Mucosa of descending colon (tissue), 3 donors: ENCODE results near the gene TEX9. TPM values are rescaled to one million over a fixed set of nuclear protein-coding genes. Genes with fewer than 3 reads are reported as not detected.
"Not testable (repeated sequence)": the region's sequence is repeated elsewhere in the genome, so short reads cannot be mapped to it uniquely, and the experiment has no call there.

ENCODE experiments used
- ATAC-seq: fragments of 200-7000 bp; cut with Tn5 transposase; one replicate; pipeline ENCODE4 v1.9.1; 2020; ENCODE audit warnings: mild to moderate bottlenecking, moderate library complexity
- DNase-seq, 3 donors: peaks; one replicate each; pipeline ENCODE4 v3.0.0-alpha.2; 2020
- H3K36me3 ChIP-seq: fragments of 200-600 bp; one replicate; pipeline ENCODE4 v1.8.0; 2021; ENCODE audit warnings: low read depth, mild to moderate bottlenecking
- H3K4me1 ChIP-seq: fragments of 200-600 bp; one replicate; pipeline ENCODE4 v1.8.0; 2021; ENCODE audit warnings: low read depth, mild to moderate bottlenecking
- H3K4me3 ChIP-seq: fragments of 200-600 bp; one replicate; pipeline ENCODE4 v1.8.0; 2021; ENCODE audit warnings: mild to moderate bottlenecking
- H3K9me3 ChIP-seq: fragments of 200-600 bp; one replicate; pipeline ENCODE4 v1.8.0; 2021; ENCODE audit warnings: mild to moderate bottlenecking
- intact Hi-C, 2 donors: fragments of 100-400 bp; cut with DNase I in 1 of 2; cut with micrococcal nuclease in 1 of 2; formaldehyde crosslinking; loops; one replicate each; pipeline versions ENCODE4 v1.11.0 to v1.11.1; 2022; cut with DNase I, micrococcal nuclease
- total RNA-seq, 3 donors: library from RNA; stranded (reverse); fragmentation: NEBNext Ultra II Directional in 2 of 3; extraction: Animal tissue kit (Norgen Biotek cat#: 25700) in 2 of 3; gene quantifications; one replicate each; pipeline versions ENCODE4 v1.2.1 to v1.2.4, GENCODE V29; 2021 to 2023
- TF ChIP-seq, protein P1 (sequence below): fragments of 200-600 bp; IDR thresholded peaks from one replicate; pipeline ENCODE4 v1.8.0; 2022; ENCODE audit warnings: antibody characterized with exemption, mild to moderate bottlenecking
- donor health status: DM: no; HTN: no; CAD: no; lungs with moderate emphysema.
- donor health status: DM: no; HTN: no; CAD: no.
- donor health status: DM: no; HTN: yes; CAD: no.

The TEX9 gene
- total RNA-seq, 3 donors from 2014 or later: 5.7 to 10.6 (median 7.8) TPM

DNA sequence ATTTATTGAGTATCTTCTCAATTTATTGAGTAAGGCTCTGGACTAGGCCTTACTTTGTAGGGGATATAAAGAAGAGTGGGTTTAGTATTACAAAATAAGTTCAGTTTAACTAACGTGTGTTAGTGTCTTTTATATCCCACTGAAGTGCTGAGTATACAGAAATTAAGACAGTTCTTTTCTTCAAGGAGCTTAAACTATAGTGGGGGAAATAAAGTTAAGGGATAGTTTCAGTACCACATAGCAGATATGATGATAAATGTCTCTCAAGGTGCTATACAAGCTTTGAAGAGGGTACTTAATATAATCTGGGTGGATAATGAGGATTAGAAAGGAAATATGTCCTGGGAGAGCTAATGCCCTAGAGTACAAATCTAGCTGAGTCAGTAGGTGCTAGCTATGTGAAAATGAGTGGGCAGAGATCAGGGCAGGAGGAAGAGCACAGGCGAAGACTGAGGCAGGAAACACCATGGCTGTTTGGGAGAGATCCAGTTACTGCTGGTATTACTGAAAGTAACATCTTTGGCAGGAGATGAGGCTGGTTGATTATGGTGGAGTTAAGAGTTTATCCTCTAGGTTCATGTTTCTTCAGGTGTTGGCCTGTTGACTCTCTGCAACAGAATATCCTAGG, 46.0 kb downstream of the TEX9 start:
- ATAC-seq: no peak
- intact Hi-C loops: no loop called here
- no peak for DNase-seq
- Histone ChIP-seq H3K4me1 (no peaks in the 10 kb centered on the region), H3K36me3 (no peaks in the 10 kb centered on the region), H3K9me3 (no peaks in the 10 kb centered on the region), H3K4me3 (no peak overlapping the region)
- TF ChIP-seq, protein P1, sequence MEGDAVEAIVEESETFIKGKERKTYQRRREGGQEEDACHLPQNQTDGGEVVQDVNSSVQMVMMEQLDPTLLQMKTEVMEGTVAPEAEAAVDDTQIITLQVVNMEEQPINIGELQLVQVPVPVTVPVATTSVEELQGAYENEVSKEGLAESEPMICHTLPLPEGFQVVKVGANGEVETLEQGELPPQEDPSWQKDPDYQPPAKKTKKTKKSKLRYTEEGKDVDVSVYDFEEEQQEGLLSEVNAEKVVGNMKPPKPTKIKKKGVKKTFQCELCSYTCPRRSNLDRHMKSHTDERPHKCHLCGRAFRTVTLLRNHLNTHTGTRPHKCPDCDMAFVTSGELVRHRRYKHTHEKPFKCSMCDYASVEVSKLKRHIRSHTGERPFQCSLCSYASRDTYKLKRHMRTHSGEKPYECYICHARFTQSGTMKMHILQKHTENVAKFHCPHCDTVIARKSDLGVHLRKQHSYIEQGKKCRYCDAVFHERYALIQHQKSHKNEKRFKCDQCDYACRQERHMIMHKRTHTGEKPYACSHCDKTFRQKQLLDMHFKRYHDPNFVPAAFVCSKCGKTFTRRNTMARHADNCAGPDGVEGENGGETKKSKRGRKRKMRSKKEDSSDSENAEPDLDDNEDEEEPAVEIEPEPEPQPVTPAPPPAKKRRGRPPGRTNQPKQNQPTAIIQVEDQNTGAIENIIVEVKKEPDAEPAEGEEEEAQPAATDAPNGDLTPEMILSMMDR: no peak

DNA sequence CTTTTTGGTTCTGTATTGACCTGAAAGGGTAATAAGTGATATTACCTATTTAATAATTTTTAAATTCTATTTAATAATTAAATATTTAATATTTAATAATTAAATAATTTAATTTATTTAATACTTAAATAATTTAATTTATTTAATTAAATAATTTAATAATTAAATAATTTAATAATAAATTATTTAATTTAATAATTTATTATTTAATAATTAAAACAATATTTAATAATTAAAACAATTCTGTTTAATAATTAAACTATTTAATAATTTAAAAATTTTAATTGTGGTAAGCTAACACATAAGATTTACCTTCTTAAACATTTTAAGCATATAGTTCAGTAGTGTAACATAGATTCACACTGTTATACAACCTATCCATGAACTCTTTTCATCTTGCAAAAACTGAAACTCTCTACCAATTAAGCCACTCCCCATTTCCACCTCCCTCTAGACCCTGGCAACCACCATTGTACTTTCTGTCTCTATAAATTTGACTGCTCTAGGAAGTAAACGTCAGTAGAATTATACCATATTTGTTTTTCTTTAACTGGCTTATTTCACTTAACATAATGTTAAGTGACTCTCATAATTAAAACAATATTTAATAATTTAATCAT, 48.0 kb downstream of the TEX9 start:
- intact Hi-C loops, H3K4me3 ChIP-seq, ATAC-seq, H3K4me1 ChIP-seq, H3K9me3 ChIP-seq, DNase-seq, H3K36me3 ChIP-seq: not testable (repeated sequence)

DNA sequence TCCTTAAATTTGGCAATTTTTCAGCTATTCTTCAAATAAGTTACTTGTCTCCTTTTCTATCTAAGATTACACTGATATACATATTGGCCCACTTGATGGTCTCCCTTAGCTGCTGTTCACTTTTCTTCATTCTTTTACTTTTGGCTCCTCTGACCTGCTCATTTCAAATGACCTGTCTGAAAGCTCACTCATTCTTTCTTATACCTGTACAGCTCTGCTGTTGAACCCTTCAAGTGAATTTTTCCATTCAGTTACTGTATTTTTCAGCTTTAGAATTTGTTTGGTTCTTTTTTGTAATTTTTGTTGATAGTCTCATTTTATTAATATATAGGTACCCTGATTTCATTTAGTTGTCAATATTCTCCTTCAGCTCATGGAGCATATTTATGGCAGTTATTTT, 60.0 kb downstream of the TEX9 start:
- DNase-seq: no peak
- intact Hi-C loops: loop anchor here in 1 of 2 donors (10.0 kb wide), 1 partner anchor 180 kb away; the partner anchor contains the start of gene RFX7
- ATAC-seq: no peak
- no peaks in the 10 kb centered on the region for H3K9me3 ChIP-seq
- H3K4me1 ChIP-seq: no peaks in the 10 kb centered on the region
- no peaks in the 10 kb centered on the region for H3K36me3 ChIP-seq
- TF ChIP-seq, protein P1: no peak
- no peak overlapping the region for H3K4me3 ChIP-seq

DNA sequence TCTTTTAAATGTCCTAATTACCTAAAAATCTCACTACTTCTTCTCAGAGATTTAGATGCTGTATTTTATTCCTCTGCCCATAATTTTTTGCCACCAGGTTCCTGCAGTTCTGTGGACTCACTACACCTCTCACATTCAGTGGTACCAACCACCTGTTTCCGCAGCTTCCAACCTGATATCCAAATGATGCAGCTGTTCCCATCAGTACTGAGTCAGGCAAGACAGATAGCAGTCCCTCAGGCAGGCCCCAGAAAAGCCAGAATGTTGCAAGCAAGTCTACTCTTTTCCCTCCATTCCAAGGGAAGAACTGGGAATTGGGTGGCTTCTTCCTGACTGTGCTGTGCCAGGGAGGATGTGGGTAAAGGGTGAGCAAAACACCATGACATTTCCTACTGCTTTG, 60.8 kb downstream of the TEX9 start:
- no peaks in the 10 kb centered on the region for H3K4me1 ChIP-seq
- no peaks in the 10 kb centered on the region for H3K9me3 ChIP-seq
- ATAC-seq: no peak
- no peaks in the 10 kb centered on the region for H3K36me3 ChIP-seq
- DNase-seq: no peak
- intact Hi-C loops: loop anchor here in 1 of 2 donors (10.0 kb wide), 1 partner anchor 181 kb away; the partner anchor contains the start of gene RFX7
- no peak overlapping the region for H3K4me3 ChIP-seq
- TF ChIP-seq, protein P1: no peak

DNA sequence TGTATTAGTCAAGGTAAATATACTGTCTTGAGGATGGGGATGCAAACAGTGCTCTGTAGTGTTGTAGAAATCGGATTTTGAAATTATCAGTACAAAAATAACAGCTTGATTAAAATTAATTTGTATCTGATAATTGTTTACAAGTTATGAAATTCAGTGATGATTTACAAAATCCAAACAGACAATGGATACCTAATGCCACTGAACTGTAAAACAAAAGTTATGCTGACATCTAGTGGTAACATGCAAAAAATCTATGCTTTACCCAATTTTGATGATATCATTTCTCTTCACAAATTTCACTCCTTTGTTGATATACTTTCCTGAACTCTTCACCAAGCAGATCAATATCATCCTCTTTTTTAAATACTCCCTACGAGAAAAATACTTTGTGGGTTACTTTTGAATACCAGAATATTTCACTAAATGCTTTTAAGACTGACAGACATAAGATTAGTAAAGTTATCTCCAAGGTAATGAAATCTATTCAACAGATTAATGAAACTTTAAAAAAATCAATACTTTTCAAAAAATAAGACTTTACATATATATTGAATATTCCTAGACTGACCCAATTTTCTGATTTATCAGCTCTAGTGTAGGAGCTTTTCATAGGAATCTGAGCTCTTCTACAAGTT, 63.7 kb downstream of the TEX9 start:
- TF ChIP-seq, protein P1: no peak
- intact Hi-C loops: loop anchor here in 1 of 2 donors (10.0 kb wide), 1 partner anchor 184 kb away; the partner anchor contains the start of gene RFX7
- DNase-seq: no peak
- Histone ChIP-seq H3K9me3 (no peaks in the 10 kb centered on the region), H3K4me3 (no peak overlapping the region), H3K36me3 (no peaks in the 10 kb centered on the region), H3K4me1 (no peaks in the 10 kb centered on the region)
- no peak for ATAC-seq

DNA sequence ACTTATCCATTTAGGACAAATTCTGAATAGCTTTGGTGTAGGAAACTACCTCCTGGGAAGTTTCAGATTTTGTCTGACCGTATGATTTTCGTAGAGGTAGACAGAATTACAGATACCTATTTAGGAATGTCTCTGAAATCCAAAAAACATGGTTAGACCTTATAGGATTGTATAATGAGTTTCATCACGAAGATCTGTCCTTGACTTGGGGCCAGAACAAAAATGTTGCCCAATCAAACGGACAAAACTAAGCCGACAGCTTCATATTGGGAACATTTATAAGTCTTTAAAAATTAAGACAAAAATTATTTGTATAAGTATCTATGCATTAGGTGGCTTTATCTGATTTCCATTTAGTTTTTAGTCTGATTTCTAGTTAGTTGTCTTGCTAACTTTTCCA, 67.1 kb downstream of the TEX9 start:
- intact Hi-C loops: no loop called here
- no peak for ATAC-seq
- no peak overlapping the region for H3K4me3 ChIP-seq
- no peak for DNase-seq
- no peaks in the 10 kb centered on the region for H3K9me3 ChIP-seq
- H3K36me3 ChIP-seq: no peaks in the 10 kb centered on the region
- TF ChIP-seq, protein P1: no peak
- no peaks in the 10 kb centered on the region for H3K4me1 ChIP-seq
